Neural cell (in vitro differentiated cells): ENCODE results near the gene KIRREL3.

ENCODE experiments used
- CTCF ChIP-seq: fragments of 450-650 bp; IDR thresholded peaks from 2 replicates; pipeline ENCODE4 v1.5.1; 2014; ENCODE audit warnings: antibody characterized with exemption, mild to moderate bottlenecking, moderate library complexity; ENCODE audit not compliant: poor library complexity, severe bottlenecking
- EP300 ChIP-seq: fragments of 450-650 bp; conservative IDR thresholded peaks from 2 replicates; pipeline ENCODE4 v1.6.1; 2014; ENCODE audit warnings: antibody characterized with exemption, mild to moderate bottlenecking, moderate library complexity; ENCODE audit not compliant: poor library complexity, severe bottlenecking
- EZH2 ChIP-seq: fragments of 200-600, 300-800 bp; shearing (Covaris generic), sonication (generic); IDR thresholded peaks from 2 replicates; pipeline ENCODE4 v1.6.1; 2014; ENCODE audit warnings: antibody characterized with exemption, low read length, borderline replicate concordance, mild to moderate bottlenecking; ENCODE audit not compliant: insufficient read depth, poor library complexity, severe bottlenecking
- POLR2AphosphoS5 ChIP-seq: IDR thresholded peaks from 2 replicates; pipeline ENCODE4 v1.6.1; 2012
- RAD21 ChIP-seq: fragments of 450-650 bp; conservative IDR thresholded peaks from 2 replicates; pipeline ENCODE4 v1.6.1; 2014; ENCODE audit warnings: antibody characterized with exemption, mild to moderate bottlenecking, moderate library complexity
- REST ChIP-seq: IDR thresholded peaks from 2 replicates; pipeline ENCODE4 v1.6.1; 2012; ENCODE audit warnings: borderline replicate concordance
- SMC3 ChIP-seq: fragments of 450-650 bp; conservative IDR thresholded peaks from 2 replicates; pipeline ENCODE4 v1.6.1; 2014; ENCODE audit warnings: antibody characterized with exemption, mild to moderate bottlenecking, moderate library complexity; ENCODE audit not compliant: poor library complexity

- TF ChIP-seq CTCF, result no peak
- no peak for TF ChIP-seq REST
- TF ChIP-seq EZH2, result no peak
- no peak for TF ChIP-seq POLR2AphosphoS5
- TF ChIP-seq RAD21, result no peak
- TF ChIP-seq SMC3, result no peak
- TF ChIP-seq EP300, result no peak
These were observed 100.4 kb downstream of the KIRREL3 start for GRCh38 chr11:126899961-126900748.
